ENCODE measurements around the gene PHETA1. TPM values are rescaled to one million over a fixed set of nuclear protein-coding genes. Genes with fewer than 3 reads are reported as not detected.

Gene PHETA1
- total and polyA plus RNA-seq, 10 of the 15 experiments (the other 5 are each of a cell fraction or from before 2014, with no cell fraction given), result 0.02 to 1.3 (median 0.51) TPM; not detected in 1

DNA sequence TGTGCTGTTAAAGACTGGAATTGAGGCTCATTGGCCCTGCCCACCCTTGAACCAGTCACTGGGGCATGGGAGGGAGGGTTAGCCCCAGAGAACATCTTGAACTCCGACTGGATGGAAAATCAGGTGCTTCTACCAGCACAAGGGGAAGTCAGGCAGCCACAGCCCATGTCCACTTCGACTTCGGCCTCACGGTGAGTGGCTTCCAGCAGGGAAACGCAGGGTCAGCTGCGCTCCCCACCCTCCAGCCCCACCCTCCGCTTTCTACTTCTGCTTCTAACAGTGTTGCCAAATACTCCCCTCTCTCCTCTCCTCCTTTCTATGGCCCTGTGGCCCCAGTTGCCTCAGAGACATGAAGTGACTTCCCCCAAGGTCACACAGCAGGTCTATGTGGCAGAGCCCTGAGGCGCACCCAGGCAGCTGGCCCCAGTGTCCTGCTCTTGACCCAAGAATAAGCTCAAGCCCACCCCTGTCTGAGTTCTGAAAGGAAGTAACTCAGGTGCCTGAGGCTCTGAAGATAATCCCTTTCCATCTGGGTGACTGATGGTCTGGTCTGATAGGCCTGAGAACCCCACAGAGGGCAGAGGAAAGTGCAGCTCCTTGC, 24.9 kb upstream of the PHETA1 start:
- TF ChIP-seq LARP7 (IDR thresholded peaks at IDR 0.05), result no peak
- TF ChIP-seq HCFC1 (IDR thresholded peaks at IDR 0.05; ENCODE audit: low read length), result no peak
- TF ChIP-seq SMARCA5 (IDR thresholded peaks at IDR 0.05), result no peak
- TF ChIP-seq, protein P1, sequence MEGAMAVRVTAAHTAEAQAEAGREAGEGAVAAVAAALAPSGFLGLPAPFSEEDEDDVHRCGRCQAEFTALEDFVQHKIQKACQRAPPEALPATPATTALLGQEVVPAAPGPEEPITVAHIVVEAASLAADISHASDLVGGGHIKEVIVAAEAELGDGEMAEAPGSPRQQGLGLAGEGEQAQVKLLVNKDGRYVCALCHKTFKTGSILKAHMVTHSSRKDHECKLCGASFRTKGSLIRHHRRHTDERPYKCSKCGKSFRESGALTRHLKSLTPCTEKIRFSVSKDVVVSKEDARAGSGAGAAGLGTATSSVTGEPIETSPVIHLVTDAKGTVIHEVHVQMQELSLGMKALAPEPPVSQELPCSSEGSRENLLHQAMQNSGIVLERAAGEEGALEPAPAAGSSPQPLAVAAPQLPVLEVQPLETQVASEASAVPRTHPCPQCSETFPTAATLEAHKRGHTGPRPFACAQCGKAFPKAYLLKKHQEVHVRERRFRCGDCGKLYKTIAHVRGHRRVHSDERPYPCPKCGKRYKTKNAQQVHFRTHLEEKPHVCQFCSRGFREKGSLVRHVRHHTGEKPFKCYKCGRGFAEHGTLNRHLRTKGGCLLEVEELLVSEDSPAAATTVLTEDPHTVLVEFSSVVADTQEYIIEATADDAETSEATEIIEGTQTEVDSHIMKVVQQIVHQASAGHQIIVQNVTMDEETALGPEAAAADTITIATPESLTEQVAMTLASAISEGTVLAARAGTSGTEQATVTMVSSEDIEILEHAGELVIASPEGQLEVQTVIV (IDR thresholded peaks at IDR 0.05; ENCODE audit: borderline replicate concordance, partially characterized antibody), result no peak
- TF ChIP-seq ZNF622 (IDR thresholded peaks at IDR 0.05), result no peak
- TF ChIP-seq, protein P2, sequence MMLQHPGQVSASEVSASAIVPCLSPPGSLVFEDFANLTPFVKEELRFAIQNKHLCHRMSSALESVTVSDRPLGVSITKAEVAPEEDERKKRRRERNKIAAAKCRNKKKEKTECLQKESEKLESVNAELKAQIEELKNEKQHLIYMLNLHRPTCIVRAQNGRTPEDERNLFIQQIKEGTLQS (IDR thresholded peaks at IDR 0.05; ENCODE audit: borderline replicate concordance, extremely low read depth, low read depth, low read length), result no peak
- no peak for TF ChIP-seq POU2F2 (IDR thresholded peaks at IDR 0.05; ENCODE audit: borderline replicate concordance, low read depth, low read length)
- no peak for TF ChIP-seq MYB (IDR thresholded peaks at IDR 0.05; ENCODE audit: borderline replicate concordance, low read depth, low read length)
- TF ChIP-seq, protein P3, sequence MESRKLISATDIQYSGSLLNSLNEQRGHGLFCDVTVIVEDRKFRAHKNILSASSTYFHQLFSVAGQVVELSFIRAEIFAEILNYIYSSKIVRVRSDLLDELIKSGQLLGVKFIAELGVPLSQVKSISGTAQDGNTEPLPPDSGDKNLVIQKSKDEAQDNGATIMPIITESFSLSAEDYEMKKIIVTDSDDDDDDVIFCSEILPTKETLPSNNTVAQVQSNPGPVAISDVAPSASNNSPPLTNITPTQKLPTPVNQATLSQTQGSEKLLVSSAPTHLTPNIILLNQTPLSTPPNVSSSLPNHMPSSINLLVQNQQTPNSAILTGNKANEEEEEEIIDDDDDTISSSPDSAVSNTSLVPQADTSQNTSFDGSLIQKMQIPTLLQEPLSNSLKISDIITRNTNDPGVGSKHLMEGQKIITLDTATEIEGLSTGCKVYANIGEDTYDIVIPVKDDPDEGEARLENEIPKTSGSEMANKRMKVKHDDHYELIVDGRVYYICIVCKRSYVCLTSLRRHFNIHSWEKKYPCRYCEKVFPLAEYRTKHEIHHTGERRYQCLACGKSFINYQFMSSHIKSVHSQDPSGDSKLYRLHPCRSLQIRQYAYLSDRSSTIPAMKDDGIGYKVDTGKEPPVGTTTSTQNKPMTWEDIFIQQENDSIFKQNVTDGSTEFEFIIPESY (IDR thresholded peaks at IDR 0.05), result no peak
- TF ChIP-seq TBL1XR1 (IDR thresholded peaks at IDR 0.05; ENCODE audit: low read depth, low read length), result no peak
- no peak overlapping the region for H3K27ac ChIP-seq (ENCODE audit: control insufficient read depth, insufficient read depth)
- in situ Hi-C loops (cut with MboI) (no loop called here), intact Hi-C loops (cut with micrococcal nuclease; ENCODE audit: unreplicated experiment) (loop anchor here (10.0 kb wide), 2 partner anchors 291 to 391 kb away; partner anchors contain the start of genes ACAD10 and BRAP)
- H4K20me1 ChIP-seq (ENCODE audit: control insufficient read depth, insufficient read depth), result no peaks in the 10 kb centered on the region
- no peak for DNase-seq (ENCODE audit: low read depth, low spot score)
- H3K27me3 ChIP-seq (replicated peaks in 1 of 2; ENCODE audit: control insufficient read depth in 2 of 2, insufficient read depth in 2 of 2, low read length in 1 of 2), result no peaks in the 10 kb centered on the region
- no TSS peak for BruUV-seq (replicated peaks)
- H3K4me1 ChIP-seq (ENCODE audit: control insufficient read depth, insufficient read depth, low read length), result peaks cover 21% of the 10 kb centered on the region
- H3K4me3 ChIP-seq, result no peak overlapping the region
- ChIA-PET POLR2A (no interaction called here), RAD21 (ENCODE audit: unreplicated experiment) (no interaction called here), SMC1A (ENCODE audit: uncharacterized antibody, unreplicated experiment) (interaction anchor here (22.6 kb wide), 1 partner anchor 62 kb away, joined by 605 read pairs; no protein-coding TSS in a partner anchor), CTCF (interaction anchor here (27.0 kb wide), 1 partner anchor 57 kb away, joined by 1117 read pairs; no protein-coding TSS in a partner anchor)
- H3K9ac ChIP-seq (ENCODE audit: control insufficient read depth, insufficient read depth, low read length), result no peak overlapping the region
- H3K4me2 ChIP-seq (ENCODE audit: control insufficient read depth, insufficient read depth), result no peak overlapping the region
- H3K9me3 ChIP-seq (replicated peaks; ENCODE audit: control insufficient read depth, insufficient read depth, low read length), result no peaks in the 10 kb centered on the region
- ATAC-seq, result no peak
- FAIRE-seq, result no peak
- no peaks in the 10 kb centered on the region for H3K79me2 ChIP-seq (ENCODE audit: control insufficient read depth, insufficient read depth, low read length)
- H3K36me3 ChIP-seq (ENCODE audit: control insufficient read depth in 2 of 2, insufficient read depth in 2 of 2, low read length in 1 of 2), result no peaks in the 10 kb centered on the region
- WGBS (ENCODE audit: insufficient coverage, insufficient replicate concordance, low lambda C conversion rate, missing lambda C conversion rate), result 85% methylated on average over 8 of the region's 8 CpGs
- H2AFZ ChIP-seq (ENCODE audit: control insufficient read depth, low read depth, low read length), result no peak overlapping the region

Measured in GM12878 (cell line).